ENCODE data around the gene GRAMD2B. TPM values are rescaled to one million over a fixed set of nuclear protein-coding genes. Genes with fewer than 3 reads are reported as not detected.

The GRAMD2B gene
- total RNA-seq, 1 experiment from 2014 or later: 7.2 TPM

- no peaks in the 10 kb centered on the region for H3K9me2 ChIP-seq (ENCODE audit: insufficient read depth)
- no peak overlapping the region for H3K27ac ChIP-seq (ENCODE audit: low read depth, low read length)
- no peak overlapping the region for H3K4me3 ChIP-seq (replicated peaks in 1 of 2; ENCODE audit: low read depth in 1 of 2, low read length in 2 of 2)
- no peaks in the 10 kb centered on the region for H3K27me3 ChIP-seq (ENCODE audit: insufficient read depth, low read length)
- TF ChIP-seq RAD21 (IDR thresholded peaks at IDR 0.05; ENCODE audit: low read depth): no peak
- no peak for TF ChIP-seq EZH2phosphoT487 (IDR thresholded peaks at IDR 0.05; ENCODE audit: borderline replicate concordance)
- no peak for TF ChIP-seq SIN3A (IDR thresholded peaks at IDR 0.05; ENCODE audit: low read depth)
- H2AFZ ChIP-seq (ENCODE audit: low read depth, low read length, poor library complexity, severe bottlenecking): no peak overlapping the region
- H3K4me2 ChIP-seq (ENCODE audit: low read length): no peak overlapping the region
- DNase-seq (ENCODE audit: low read depth, low spot score): no peak
- CTCF ChIA-PET: no interaction called here
- H3K9me3 ChIP-seq (ENCODE audit: control insufficient read depth in 1 of 2, insufficient read depth in 1 of 2, low read depth in 1 of 2, low read length in 2 of 2): no peaks in the 10 kb centered on the region
- no peaks in the 10 kb centered on the region for H3K36me3 ChIP-seq (ENCODE audit: control insufficient read depth in 1 of 2, insufficient read depth in 2 of 2, low read length in 2 of 2)
- H3K79me2 ChIP-seq (ENCODE audit: insufficient read depth, low read length): no peaks in the 10 kb centered on the region
- no peak overlapping the region for H3K9ac ChIP-seq (ENCODE audit: low read length)
- no peaks in the 10 kb centered on the region for H4K20me1 ChIP-seq (ENCODE audit: insufficient read depth)
- BruUV-seq (replicated peaks): no TSS peak
- POLR2A ChIA-PET: no interaction called here
- RAD21 ChIA-PET (ENCODE audit: low non-redundant PET in 1 of 2, low total read pairs in 2 of 2, uncharacterized antibody in 2 of 2, unreplicated experiment in 2 of 2): no interaction called here
- intact Hi-C loops (cut with micrococcal nuclease): no loop called here
- no peaks in the 10 kb centered on the region for H3K4me1 ChIP-seq (ENCODE audit: control insufficient read depth in 1 of 2, insufficient read depth in 2 of 2, low read length in 2 of 2)
- ATAC-seq: no peak
These were observed 91.4 kb downstream of the GRAMD2B start for GRCh38 chr5:126514558-126515141.

GRCh38 chr5:126515337-126515736, 92.1 kb downstream of the GRAMD2B start:
- Histone ChIP-seq H3K4me2 (ENCODE audit: low read length) (no peak overlapping the region), H2AFZ (ENCODE audit: low read depth, low read length, poor library complexity, severe bottlenecking) (no peak overlapping the region), H3K4me1 (ENCODE audit: control insufficient read depth in 1 of 2, insufficient read depth in 2 of 2, low read length in 2 of 2) (no peaks in the 10 kb centered on the region), H3K27ac (ENCODE audit: low read depth, low read length) (no peak overlapping the region), H3K4me3 (replicated peaks in 1 of 2; ENCODE audit: low read depth in 1 of 2, low read length in 2 of 2) (no peak overlapping the region), H3K9me3 (ENCODE audit: control insufficient read depth in 1 of 2, insufficient read depth in 1 of 2, low read depth in 1 of 2, low read length in 2 of 2) (no peaks in the 10 kb centered on the region), H3K9ac (ENCODE audit: low read length) (no peak overlapping the region), H3K36me3 (ENCODE audit: control insufficient read depth in 1 of 2, insufficient read depth in 2 of 2, low read length in 2 of 2) (no peaks in the 10 kb centered on the region), H3K27me3 (ENCODE audit: insufficient read depth, low read length) (no peaks in the 10 kb centered on the region), H3K79me2 (ENCODE audit: insufficient read depth, low read length) (no peaks in the 10 kb centered on the region), H4K20me1 (ENCODE audit: insufficient read depth) (no peaks in the 10 kb centered on the region), H3K9me2 (ENCODE audit: insufficient read depth) (no peaks in the 10 kb centered on the region)
- TF ChIP-seq ZFX (IDR thresholded peaks at IDR 0.05) (no peak), CTCF (IDR thresholded peaks at IDR 0.05 in 2 of 3, conservative IDR thresholded peaks at IDR 0.05 in 1 of 3; ENCODE audit: borderline replicate concordance in 1 of 3, insufficient read depth in 1 of 3, low read depth in 2 of 3, low read length in 2 of 3) (no peak), SIN3A (IDR thresholded peaks at IDR 0.05; ENCODE audit: low read depth) (no peak), JUND (IDR thresholded peaks at IDR 0.05) (no peak), RAD21 (IDR thresholded peaks at IDR 0.05; ENCODE audit: low read depth) (no peak), REST (IDR thresholded peaks at IDR 0.05; ENCODE audit: low read depth) (no peak)
- BruUV-seq (replicated peaks): no TSS peak
- ChIA-PET POLR2A (no interaction called here), RAD21 (ENCODE audit: low non-redundant PET in 1 of 2, low total read pairs in 2 of 2, uncharacterized antibody in 2 of 2, unreplicated experiment in 2 of 2) (no interaction called here), CTCF (no interaction called here)
- DNase-seq (ENCODE audit: low read depth, low spot score) (no peak), ATAC-seq (no peak)
- intact Hi-C loops (cut with micrococcal nuclease): no loop called here
